IgD-negative memory B cell (primary cell): ENCODE measurements around the gene ZNF148. TPM values are rescaled to one million over a fixed set of nuclear protein-coding genes. Genes with fewer than 3 reads are reported as not detected.
A peak's percentile ranks its signal among the peaks of the same experiment; 100 is the strongest.

ENCODE experiments used
- H3K27ac Mint-ChIP-seq, 3 donors: one replicate each; pipeline ENCODE4 v1.8.0; 2020 to 2022; ENCODE audit warnings: mild to moderate bottlenecking in 3 of 3, mixed read lengths in 3 of 3, moderate library complexity in 1 of 3
- H3K27me3 Mint-ChIP-seq: one replicate; pipeline ENCODE4 v1.8.0; 2021; ENCODE audit warnings: mixed read lengths
- H3K36me3 Mint-ChIP-seq: one replicate; pipeline ENCODE4 v1.8.0; 2020; ENCODE audit warnings: mild to moderate bottlenecking, mixed read lengths
- H3K4me1 Mint-ChIP-seq, 3 donors: one replicate each; pipeline ENCODE4 v1.8.0; 2020 to 2022; ENCODE audit warnings: mixed read lengths in 3 of 3, mild to moderate bottlenecking in 1 of 3
- H3K4me3 Mint-ChIP-seq, 4 donors: one replicate each; pipeline ENCODE4 v1.8.0; 2020 to 2022; ENCODE audit warnings: mild to moderate bottlenecking in 4 of 4, mixed read lengths in 4 of 4, moderate library complexity in 3 of 4
- H3K9me3 Mint-ChIP-seq, 3 donors: one replicate each; pipeline ENCODE4 v1.8.0; 2020 to 2021; ENCODE audit warnings: mixed read lengths in 3 of 3, mild to moderate bottlenecking in 1 of 3
- polyA plus RNA-seq: library from polyadenylated mRNA; unstranded; fragments of 300-500 nt; fragmentation: Illumina TruSeq; gene quantifications from one replicate; pipeline ENCODE4 v1.2.3, GENCODE V29; 2021

ZNF148 gene
- polyA plus RNA-seq, 1 donor from 2014 or later: 54.5 TPM

DNA sequence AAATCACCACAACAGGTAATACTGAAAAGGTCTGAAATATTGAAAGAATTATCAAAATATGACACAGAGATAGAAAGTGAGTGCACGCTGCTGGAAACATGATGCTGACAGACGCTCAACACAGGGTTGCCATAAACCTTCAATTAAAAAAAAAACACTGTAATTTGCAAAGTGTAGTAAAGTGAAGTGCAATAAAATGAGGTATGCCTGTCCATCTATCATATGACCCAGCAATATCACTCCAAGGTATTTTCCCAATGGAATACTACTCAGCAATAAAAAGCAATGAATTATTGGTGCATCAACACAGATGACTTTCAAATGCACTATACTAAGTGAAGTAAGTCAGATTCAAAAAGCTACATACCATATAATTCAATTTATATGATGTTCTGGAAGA lies 115.0 kb downstream of the ZNF148 start:
- Mint-ChIP-seq H3K4me1 (peaks cover 0 to 2% (median 1%) of the 10 kb centered on the region in 3 donors), H3K27me3 (no peaks in the 10 kb centered on the region), H3K9me3 (peaks cover 0 to 7% (median 0%) of the 10 kb centered on the region in 3 donors), H3K27ac (no peak overlapping the region), H3K36me3 (peaks cover 25% of the 10 kb centered on the region), H3K4me3 (no peak overlapping the region)

DNA sequence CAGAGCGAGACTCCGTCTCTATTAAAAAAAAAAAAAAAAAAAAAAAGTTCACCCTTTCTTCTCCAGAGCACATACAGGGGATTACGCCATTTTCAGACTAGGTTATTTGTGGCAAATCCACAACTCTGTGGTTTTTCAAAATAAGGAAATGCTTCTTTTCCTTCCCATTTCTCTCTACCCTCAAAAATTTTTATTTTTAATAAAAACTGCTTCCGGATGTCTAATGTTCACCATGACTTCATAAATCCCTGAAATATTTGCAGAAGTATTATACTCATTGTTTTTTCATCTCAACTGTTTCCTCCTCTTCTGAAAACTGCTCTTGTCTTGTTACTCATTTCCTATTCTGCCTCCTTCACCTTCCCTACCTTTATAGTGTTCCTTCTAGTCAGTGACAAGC lies 117.6 kb downstream of the ZNF148 start:
- Mint-ChIP-seq H3K4me3 (no peak overlapping the region), H3K27me3 (no peaks in the 10 kb centered on the region), H3K27ac (peak overlapping the region in 1 of 3 donors; percentile 73), H3K4me1 (peaks cover 1 to 4% (median 2%) of the 10 kb centered on the region in 3 donors), H3K9me3 (peaks cover 0 to 7% (median 0%) of the 10 kb centered on the region in 3 donors), H3K36me3 (peaks cover 21% of the 10 kb centered on the region)

DNA sequence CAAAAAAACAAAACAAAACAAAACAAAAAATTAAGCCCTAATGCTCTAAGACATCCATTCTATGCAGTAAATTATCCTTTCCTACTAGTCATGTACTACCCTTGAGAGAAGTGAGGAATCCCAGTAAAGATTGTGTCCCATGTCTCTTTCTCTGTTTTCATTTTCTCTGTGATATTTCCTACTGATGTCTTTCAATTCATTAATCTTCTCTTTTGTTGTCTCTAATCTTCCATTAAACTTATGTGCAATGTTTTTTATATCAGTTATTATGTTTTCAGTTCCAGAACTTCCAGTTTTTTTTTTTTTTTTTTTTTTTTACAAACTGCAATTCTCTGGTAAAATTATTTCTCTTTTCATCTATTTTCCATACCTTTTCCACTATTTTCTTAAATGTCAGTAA lies 118.5 kb downstream of the ZNF148 start:
- Mint-ChIP-seq H3K4me1 (peaks cover 1 to 4% (median 2%) of the 10 kb centered on the region in 3 donors), H3K27ac (peak overlapping the region in 1 of 3 donors; percentile 5)

DNA sequence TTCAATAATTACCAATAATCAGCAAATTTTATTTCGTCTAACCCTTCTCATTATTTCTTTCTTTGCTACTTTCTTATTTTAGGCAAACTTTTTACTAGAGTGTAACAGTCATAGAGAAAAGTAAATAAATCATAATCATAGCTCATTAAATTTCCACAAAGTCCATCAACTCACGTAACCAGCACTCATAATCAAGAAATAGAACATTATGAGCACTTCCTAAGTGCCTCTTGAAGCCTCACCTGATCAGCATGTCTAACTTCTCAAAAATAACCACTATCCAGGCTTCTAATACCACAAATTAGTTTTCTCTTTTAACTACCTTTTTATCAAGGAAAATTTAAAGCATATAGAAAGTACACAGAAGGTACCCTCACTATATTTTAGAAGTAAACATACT lies 124.2 kb downstream of the ZNF148 start:
- Mint-ChIP-seq H3K4me3 (no peak overlapping the region), H3K27ac (peak overlapping the region in 1 of 3 donors; percentile 41), H3K36me3 (no peaks in the 10 kb centered on the region), H3K27me3 (no peaks in the 10 kb centered on the region), H3K9me3 (peaks cover 0 to 5% (median 0%) of the 10 kb centered on the region in 3 donors), H3K4me1 (peaks cover 0 to 4% (median 3%) of the 10 kb centered on the region in 3 donors)

More for the DNA sequence above, 118.5 kb downstream of the ZNF148 start:
- Mint-ChIP-seq H3K9me3 (peaks cover 0 to 7% (median 0%) of the 10 kb centered on the region in 3 donors), H3K27me3 (no peaks in the 10 kb centered on the region), H3K4me3 (peak overlapping the region in 1 of 4 donors; percentile 13), H3K36me3 (peaks cover 21% of the 10 kb centered on the region)

DNA sequence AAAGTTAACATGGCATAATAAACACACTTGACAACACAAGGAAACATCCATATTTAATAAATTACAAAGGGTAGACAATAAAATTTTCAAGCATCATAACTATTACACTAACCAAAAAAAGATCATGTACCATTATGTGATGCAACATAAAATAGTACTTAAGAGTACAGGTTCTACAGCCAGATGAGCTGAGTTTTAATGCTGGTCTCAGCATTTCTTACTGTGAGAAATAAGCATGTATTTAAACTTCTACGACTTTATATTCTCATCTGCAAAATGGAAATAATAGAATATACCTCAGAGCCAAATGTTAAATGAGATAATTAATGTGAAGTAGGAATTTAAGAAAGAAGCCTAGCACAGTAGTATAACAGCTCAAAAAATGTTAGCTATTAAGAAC lies 128.9 kb downstream of the ZNF148 start:
- Mint-ChIP-seq H3K4me3 (no peak overlapping the region), H3K27me3 (no peaks in the 10 kb centered on the region), H3K27ac (no peak overlapping the region), H3K9me3 (peaks cover 0 to 5% (median 0%) of the 10 kb centered on the region in 3 donors), H3K36me3 (no peaks in the 10 kb centered on the region), H3K4me1 (peaks cover 0 to 3% (median 0%) of the 10 kb centered on the region in 3 donors)

DNA sequence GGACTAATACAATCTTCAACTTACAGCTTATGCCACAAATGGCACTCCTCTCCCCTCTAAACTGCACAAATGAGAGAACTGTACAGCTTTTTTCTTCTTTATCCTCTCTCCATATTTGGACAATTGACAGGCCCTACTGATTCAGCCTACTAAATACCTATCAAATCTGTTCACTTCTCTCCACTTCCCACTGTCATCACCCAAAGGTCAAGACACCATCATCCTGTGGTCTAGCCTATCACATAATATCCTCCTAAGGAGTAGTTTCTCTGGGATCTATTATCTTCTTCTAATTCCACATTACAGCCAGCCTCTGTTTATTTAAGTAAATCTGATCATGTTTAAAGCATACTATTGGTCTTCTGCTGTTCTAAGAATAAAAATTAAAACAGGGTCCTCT lies 129.6 kb downstream of the ZNF148 start:
- peak overlapping the region in 2 of 3 donors; percentile 27 to 46 for H3K27ac Mint-ChIP-seq

DNA sequence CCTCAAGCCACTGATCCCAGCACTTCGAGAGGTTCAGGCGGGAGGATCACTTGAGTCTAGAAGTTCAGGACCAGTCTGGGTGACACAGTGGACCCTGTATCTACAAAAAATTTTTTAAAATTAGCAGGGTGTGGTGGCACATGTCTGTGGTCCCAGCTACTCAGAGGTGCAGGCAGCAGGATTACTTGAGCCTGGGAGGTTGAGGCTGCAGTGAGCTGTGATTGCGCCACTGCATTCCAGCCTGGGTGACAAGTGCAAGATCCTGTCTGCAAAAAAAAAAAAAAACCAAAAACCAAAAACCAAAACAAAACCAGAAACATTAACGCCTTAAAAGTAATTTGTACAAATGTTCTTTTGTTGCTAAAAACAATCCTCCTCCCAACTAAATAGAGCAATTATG lies 134.6 kb downstream of the ZNF148 start:
- Mint-ChIP-seq H3K4me1 (peaks cover 0 to 2% (median 0%) of the 10 kb centered on the region in 3 donors), H3K27ac (no peak overlapping the region), H3K27me3 (no peaks in the 10 kb centered on the region), H3K4me3 (no peak overlapping the region), H3K9me3 (peaks cover 0 to 4% (median 0%) of the 10 kb centered on the region in 3 donors), H3K36me3 (peaks cover 2% of the 10 kb centered on the region)

More for the DNA sequence above, 129.6 kb downstream of the ZNF148 start:
- Mint-ChIP-seq H3K9me3 (peaks cover 0 to 5% (median 0%) of the 10 kb centered on the region in 3 donors), H3K4me1 (peaks cover 0 to 5% (median 0%) of the 10 kb centered on the region in 3 donors), H3K36me3 (no peaks in the 10 kb centered on the region), H3K27me3 (no peaks in the 10 kb centered on the region), H3K4me3 (no peak overlapping the region)

DNA sequence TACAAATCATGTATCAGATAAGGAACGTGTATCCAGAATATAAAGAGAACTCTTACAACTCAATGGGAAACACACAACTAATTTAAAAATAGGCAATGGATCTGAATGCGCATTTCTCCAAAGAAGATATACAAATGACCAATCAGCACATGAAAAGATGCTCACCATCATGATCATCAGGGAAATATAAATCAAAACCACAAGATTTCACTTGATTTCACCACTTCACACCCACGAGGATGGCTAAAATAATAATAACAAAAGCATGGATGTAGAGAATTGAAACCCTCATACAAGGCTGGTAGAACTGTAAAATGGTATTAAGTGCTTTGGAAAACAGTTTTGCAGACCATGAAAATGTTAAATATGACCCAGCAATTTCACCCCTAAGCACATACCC lies 135.9 kb downstream of the ZNF148 start:
- Mint-ChIP-seq H3K4me1 (peaks cover 0 to 2% (median 0%) of the 10 kb centered on the region in 3 donors), H3K4me3 (no peak overlapping the region), H3K9me3 (peaks cover 0 to 4% (median 0%) of the 10 kb centered on the region in 3 donors), H3K27me3 (no peaks in the 10 kb centered on the region), H3K27ac (no peak overlapping the region), H3K36me3 (peaks cover 3% of the 10 kb centered on the region)

DNA sequence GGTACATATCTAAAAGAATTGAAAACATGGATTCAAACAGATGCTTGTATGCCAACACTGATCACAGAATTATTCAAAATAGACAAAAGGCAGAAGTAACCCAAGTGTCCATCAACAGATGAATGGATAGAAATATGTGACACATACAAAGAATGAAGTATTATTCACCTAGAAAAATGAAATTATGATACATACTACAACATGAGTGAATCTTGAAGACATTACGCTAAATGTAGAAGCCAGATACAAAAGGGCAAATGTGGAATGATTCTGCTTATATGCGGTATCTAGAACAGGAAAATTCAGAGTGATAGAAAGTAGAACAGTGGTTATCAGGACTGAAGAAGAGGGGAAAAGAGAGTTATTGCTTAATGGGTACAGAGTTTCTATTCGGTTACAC lies 136.4 kb downstream of the ZNF148 start:
- Mint-ChIP-seq H3K27ac (no peak overlapping the region), H3K4me3 (no peak overlapping the region), H3K36me3 (peaks cover 4% of the 10 kb centered on the region)

DNA sequence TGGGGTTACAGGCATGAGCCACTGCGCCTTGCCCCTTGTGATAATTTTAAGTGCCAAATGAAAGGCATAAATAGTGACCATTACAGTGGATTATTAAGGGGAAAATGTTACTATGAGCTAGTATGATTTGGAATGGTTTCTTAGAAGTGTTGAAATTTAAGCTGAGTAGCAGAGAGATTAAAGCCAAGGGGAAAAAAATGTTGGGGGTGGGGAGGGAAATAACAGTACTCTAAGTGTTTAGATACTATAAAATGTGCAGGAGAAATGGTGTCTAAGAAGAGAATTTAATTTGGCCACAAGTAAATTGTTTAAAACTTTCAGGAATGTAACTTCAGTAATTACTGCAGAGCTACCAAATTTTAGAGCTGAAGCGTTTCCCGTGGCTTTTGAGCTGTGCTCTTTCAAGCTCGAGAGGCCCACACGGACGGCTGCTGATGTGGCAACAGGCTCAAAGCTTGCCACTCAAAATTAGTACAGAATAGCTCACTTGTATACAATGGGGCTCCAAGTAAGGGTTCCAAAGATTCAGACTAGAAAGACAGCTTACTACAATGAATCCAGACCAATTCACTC lies 138.7 kb downstream of the ZNF148 start:
- peaks cover 5% of the 10 kb centered on the region for H3K36me3 Mint-ChIP-seq
- H3K9me3 Mint-ChIP-seq: peaks cover 0 to 4% (median 0%) of the 10 kb centered on the region in 3 donors
- H3K27me3 Mint-ChIP-seq: no peaks in the 10 kb centered on the region
- H3K27ac Mint-ChIP-seq: peak overlapping the region in 1 of 3 donors; percentile 35
- H3K4me3 Mint-ChIP-seq: no peak overlapping the region
- H3K4me1 Mint-ChIP-seq: peaks cover 0 to 2% (median 0%) of the 10 kb centered on the region in 3 donors

More for the DNA sequence above, 136.4 kb downstream of the ZNF148 start:
- Mint-ChIP-seq H3K4me1 (peaks cover 0 to 2% (median 0%) of the 10 kb centered on the region in 3 donors), H3K9me3 (peaks cover 0 to 4% (median 0%) of the 10 kb centered on the region in 3 donors), H3K27me3 (no peaks in the 10 kb centered on the region)

DNA sequence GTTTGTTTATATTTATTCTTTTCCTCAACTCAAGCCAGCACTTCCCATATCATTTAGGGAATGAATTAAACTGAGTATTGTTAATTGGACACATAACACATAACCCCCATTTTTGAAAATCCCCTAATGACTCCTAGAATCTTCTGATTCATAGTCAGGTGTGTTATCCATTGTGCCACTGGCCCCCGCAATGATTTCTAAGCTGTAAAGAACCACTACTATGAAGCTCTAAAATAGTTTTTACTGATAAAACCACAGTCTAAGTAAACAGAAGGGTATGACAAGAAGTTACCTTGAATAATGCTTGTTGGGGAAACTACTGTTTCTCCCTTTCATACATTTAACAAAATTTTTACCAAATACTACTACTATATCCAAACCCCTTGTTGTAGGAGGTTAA lies 140.3 kb downstream of the ZNF148 start:
- no peaks in the 10 kb centered on the region for H3K4me1 Mint-ChIP-seq
- H3K27ac Mint-ChIP-seq: no peak overlapping the region
- H3K4me3 Mint-ChIP-seq: no peak overlapping the region
- peaks cover 0 to 4% (median 0%) of the 10 kb centered on the region in 3 donors for H3K9me3 Mint-ChIP-seq
- peaks cover 5% of the 10 kb centered on the region for H3K36me3 Mint-ChIP-seq
- H3K27me3 Mint-ChIP-seq: no peaks in the 10 kb centered on the region

DNA sequence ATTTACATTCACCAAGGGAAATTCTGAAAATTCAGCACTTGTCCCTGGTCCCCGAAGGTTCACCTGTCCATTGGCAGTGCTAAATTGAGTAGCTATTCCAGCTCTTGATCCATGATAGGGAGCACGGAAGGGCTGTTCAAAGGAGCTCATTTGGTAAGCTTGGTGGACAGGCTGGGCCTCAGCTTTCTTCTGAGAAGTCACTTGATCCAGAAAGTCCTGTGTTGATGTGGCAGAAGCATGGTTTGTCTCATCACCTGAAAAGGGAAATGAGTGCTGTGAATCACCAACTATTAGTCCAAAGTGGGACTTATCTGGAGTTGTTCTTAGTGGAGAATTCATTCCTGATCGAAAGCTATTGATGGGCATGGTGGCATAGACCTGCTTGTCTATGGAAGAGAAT lies 142.7 kb downstream of the ZNF148 start:
- Mint-ChIP-seq H3K9me3 (peaks cover 0 to 4% (median 0%) of the 10 kb centered on the region in 3 donors), H3K27ac (no peak overlapping the region), H3K27me3 (no peaks in the 10 kb centered on the region), H3K4me1 (no peaks in the 10 kb centered on the region), H3K4me3 (no peak overlapping the region), H3K36me3 (peaks cover 5% of the 10 kb centered on the region)

DNA sequence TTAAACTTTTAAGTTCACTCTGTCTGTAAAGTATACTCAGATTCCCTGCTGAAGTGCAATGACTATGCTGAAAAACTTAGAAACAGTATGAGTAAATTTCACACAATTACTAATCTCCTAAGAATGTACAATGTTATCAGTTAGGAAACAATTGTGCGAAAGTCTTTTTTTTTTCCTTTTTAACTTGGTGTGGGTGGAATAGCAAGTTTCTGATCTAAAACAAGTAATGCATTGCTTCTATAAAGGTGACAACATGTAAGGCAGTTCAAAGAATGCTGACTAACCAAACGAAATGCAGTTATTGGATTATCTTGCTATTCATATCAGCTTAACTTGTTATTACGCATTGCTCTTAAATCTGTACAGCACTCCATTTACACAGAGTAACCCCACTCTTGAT lies 143.2 kb downstream of the ZNF148 start:
- Mint-ChIP-seq H3K4me1 (no peaks in the 10 kb centered on the region), H3K27ac (no peak overlapping the region), H3K36me3 (peaks cover 5% of the 10 kb centered on the region), H3K9me3 (peaks cover 0 to 4% (median 0%) of the 10 kb centered on the region in 3 donors), H3K4me3 (no peak overlapping the region), H3K27me3 (no peaks in the 10 kb centered on the region)

DNA sequence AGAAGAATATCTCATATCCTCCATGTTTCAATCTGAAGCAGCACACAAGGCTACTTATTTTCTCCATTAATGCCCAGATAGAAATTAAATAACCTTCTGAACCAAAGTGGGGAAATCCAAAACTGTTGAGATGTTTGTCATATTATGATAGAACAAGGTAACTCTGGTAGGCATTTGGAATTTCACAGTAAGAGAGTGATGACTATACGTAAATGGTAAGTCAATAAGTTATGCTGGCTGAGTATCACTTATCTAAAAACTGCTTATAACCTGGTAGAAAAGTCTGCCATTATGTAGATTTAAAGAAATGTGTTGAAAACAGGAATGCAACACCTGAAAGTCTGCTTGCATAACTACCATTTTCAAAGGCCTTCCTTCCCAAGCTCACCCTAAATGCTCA lies 145.4 kb downstream of the ZNF148 start:
- H3K36me3 Mint-ChIP-seq: peaks cover 3% of the 10 kb centered on the region

DNA sequence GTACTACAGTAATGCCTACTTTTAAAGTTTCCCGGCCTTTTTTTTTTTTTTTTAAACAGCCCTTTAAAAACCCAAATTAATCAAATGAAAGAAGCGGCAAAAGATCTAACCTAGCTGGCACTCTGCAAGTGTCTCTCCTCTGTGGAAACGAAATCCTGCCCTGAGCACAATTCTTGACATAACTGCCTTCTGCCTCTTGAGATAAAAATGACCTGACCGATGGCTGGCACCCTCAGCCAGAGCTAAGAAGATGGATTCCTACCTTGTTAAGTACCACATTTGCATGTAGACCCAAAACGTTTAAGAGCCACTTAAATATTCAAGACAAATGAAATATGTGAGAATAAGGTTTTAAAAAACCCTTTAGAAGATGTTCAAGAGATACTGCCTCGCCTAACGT lies 146.0 kb downstream of the ZNF148 start:
- Mint-ChIP-seq H3K36me3 (peaks cover 3% of the 10 kb centered on the region), H3K4me1 (no peaks in the 10 kb centered on the region), H3K4me3 (peak overlapping the region in 1 of 4 donors; percentile 21), H3K9me3 (no peaks in the 10 kb centered on the region), H3K27ac (no peak overlapping the region), H3K27me3 (no peaks in the 10 kb centered on the region)

More for the DNA sequence above, 145.4 kb downstream of the ZNF148 start:
- no peaks in the 10 kb centered on the region for H3K27me3 Mint-ChIP-seq
- no peak overlapping the region for H3K27ac Mint-ChIP-seq
- H3K4me1 Mint-ChIP-seq: no peaks in the 10 kb centered on the region
- H3K9me3 Mint-ChIP-seq: no peaks in the 10 kb centered on the region
- H3K4me3 Mint-ChIP-seq: no peak overlapping the region

DNA sequence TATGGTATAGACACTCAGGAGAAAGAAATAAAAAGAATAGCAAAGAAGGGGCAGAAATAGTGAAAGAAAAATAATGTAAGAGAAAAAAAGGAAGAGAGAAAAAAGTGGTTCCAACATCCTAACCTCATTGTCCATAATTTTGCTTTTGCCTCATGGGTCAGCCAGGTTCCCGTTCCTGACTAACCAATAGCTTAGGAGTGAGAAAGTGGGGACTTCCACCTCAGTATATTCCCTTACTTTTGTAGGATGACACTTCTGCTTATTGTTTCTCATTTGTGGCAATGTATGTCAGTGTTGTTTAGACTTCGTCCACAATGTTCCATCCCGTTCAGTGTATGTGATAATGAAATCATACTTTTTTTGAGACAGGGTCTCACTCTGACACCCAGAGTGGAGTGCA lies 153.3 kb downstream of the ZNF148 start:
- H3K4me3 Mint-ChIP-seq: no peak overlapping the region
- peaks cover 0 to 2% (median 0%) of the 10 kb centered on the region in 3 donors for H3K9me3 Mint-ChIP-seq
- H3K4me1 Mint-ChIP-seq: no peaks in the 10 kb centered on the region
- no peak overlapping the region for H3K27ac Mint-ChIP-seq
- no peaks in the 10 kb centered on the region for H3K36me3 Mint-ChIP-seq
- H3K27me3 Mint-ChIP-seq: no peaks in the 10 kb centered on the region
